GM12891 (cell line): ENCODE data around the gene APLF.

Experiments
- POLR2A ChIP-seq: IDR thresholded peaks from 2 replicates; pipeline ENCODE4 v1.6.1; 2011; ENCODE audit warnings: low read depth, low read length, control low read depth
- POLR2AphosphoS5 ChIP-seq: IDR thresholded peaks from 2 replicates; pipeline ENCODE4 v1.6.1; 2011; ENCODE audit warnings: low read depth, low read length, control low read depth
- TAF1 ChIP-seq: IDR thresholded peaks from 2 replicates; pipeline ENCODE4 v1.6.1; 2011; ENCODE audit warnings: low read depth, low read length, control low read depth

DNA sequence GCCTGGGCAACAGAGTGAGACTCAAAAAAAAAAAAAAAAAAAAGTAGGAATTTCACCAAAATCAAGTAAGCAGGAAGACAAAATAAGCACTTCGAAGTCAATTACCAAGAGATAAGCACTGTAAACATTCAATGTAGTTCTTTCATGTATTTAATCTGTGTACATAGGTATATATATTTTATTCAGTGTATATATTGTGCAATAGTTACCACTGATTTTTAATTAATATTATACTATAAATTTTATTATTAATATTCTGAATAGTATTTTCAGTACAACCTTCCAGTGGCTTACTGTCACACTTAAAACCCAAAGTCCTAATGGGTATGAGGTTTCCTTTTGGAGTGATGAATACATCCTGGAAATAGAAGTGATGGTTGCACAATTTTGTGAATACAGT is 9.1 kb downstream of the APLF start:
- TF ChIP-seq POLR2AphosphoS5 (no peak), POLR2A (no peak), TAF1 (no peak)
